Adrenal gland (tissue), 12 donors: ENCODE measurements around the gene BICD1. TPM values are rescaled to one million over a fixed set of nuclear protein-coding genes. Genes with fewer than 3 reads are reported as not detected.

Source experiments
- DNase-seq, 7 donors: peaks; one replicate each; pipeline ENCODE4 v3.0.0-alpha.2; 2019 to 2020
- H3K27ac ChIP-seq, 5 donors: fragments of 200-600 bp; sonication (generic) in 4 of 5; 1 replicate in 3 of 5; 2 replicates in 2 of 5; pipeline versions ENCODE4 v1.5.1 to v1.8.0; 2016 to 2020; ENCODE audit warnings: mild to moderate bottlenecking in 1 of 5
- H3K27me3 ChIP-seq: fragments of 200-600 bp; 2 replicates; pipeline ENCODE4 v1.8.0; 2021
- H3K36me3 ChIP-seq, 2 donors: fragments of 200-600 bp; replicated peaks in 1 of 2; 1 replicate in 1 of 2; 2 replicates in 1 of 2; pipeline versions ENCODE4 v1.5.1 to v1.8.0; 2018 to 2022
- H3K4me1 ChIP-seq, 2 donors: fragments of 200-600 bp; replicated peaks in 1 of 2; 1 replicate in 1 of 2; 2 replicates in 1 of 2; pipeline versions ENCODE4 v1.5.1 to v1.8.0; 2018 to 2021
- H3K4me3 ChIP-seq, 4 donors: fragments of 200-600 bp; sonication (generic) in 3 of 4; one replicate each; pipeline ENCODE4 v1.5.1; 2016 to 2018
- H3K9me3 ChIP-seq, 3 donors: fragments of 200-600 bp; sonication (generic) in 1 of 3; replicated peaks in 1 of 3; 1 replicate in 2 of 3; 2 replicates in 1 of 3; pipeline versions ENCODE4 v1.5.1 to v1.8.0; 2016 to 2021
- CTCF ChIP-seq, 6 experiments: fragments of 450-650 bp in 4 of 6; fragments of 200-600 bp in 2 of 6; sonication (generic) in 1 of 6; IDR thresholded peaks; 1 replicate in 5 of 6; 2 replicates in 1 of 6; pipeline versions ENCODE4 v1.5.1 to v1.8.0; 2016 to 2021; ENCODE audit warnings: antibody characterized with exemption in 6 of 6, mild to moderate bottlenecking in 2 of 6, moderate library complexity in 1 of 6
- POLR2A ChIP-seq, 2 donors: fragments of 450-650 bp; IDR thresholded peaks; one replicate each; pipeline ENCODE4 v1.6.1; 2017; ENCODE audit warnings: antibody characterized with exemption in 2 of 2, mild to moderate bottlenecking in 2 of 2, moderate library complexity in 1 of 2
- WGBS, 4 donors: extraction: QIAGEN DNeasy Blood & Tissue Kit in 2 of 4; methylation state at CpG; one replicate each; pipeline versions ENCODE4 v1.1.5 to v1.1.7; 2013 to 2017; 5-methylcytosine and 5-hydroxymethylcytosine counted together
- intact Hi-C, 2 donors: fragments of 100-400 bp; cut with DNase I; formaldehyde crosslinking; loops; one replicate each; pipeline versions ENCODE4 v1.14.1 to v1.15.0; 2022 to 2023
- polyA plus RNA-seq, 3 donors: library from polyadenylated mRNA; stranded (reverse); fragments of 200-250 nt in 2 of 3; fragments of 350-450 nt in 1 of 3; fragmentation: Illumina TruSeq in 1 of 3; extraction: RNeasy Lipid Tissue Mini Kit (QIAGEN cat#74804) in 1 of 3; gene quantifications; one replicate each; pipeline ENCODE4 v1.2.3, GENCODE V29; 2013 to 2014
- total RNA-seq, 9 donors: library from RNA; depleted of rRNA in 4 of 9; stranded (reverse); fragments of >200 nt in 4 of 9; fragments of 120-200 nt in 1 of 9; fragmentation: NEBNext Ultra II Directional in 1 of 9; extraction: Animal tissue kit (Norgen Biotek cat#: 25700) in 1 of 9; gene quantifications; one replicate each; pipeline versions ENCODE4 v1.1.0 to v1.2.4, GENCODE V29; 2013 to 2023
- donor health status: healthy with polysubstance abuse.
- donor health status: Bipolar disorder and iron deficiency.
- donor health status: DM: yes; HTN: yes; CAD: no.
- donor health status: DM: no; HTN: no; CAD: no.
- donor health status: DM: no; HTN: no; CAD: no.
- donor health status: DM: yes; HTN: yes; CAD: no.

Gene BICD1
- total and polyA plus RNA-seq, 12 donors, result 2.9 to 18.2 (median 9.4) TPM

GRCh38 chr12:32284561-32284960 is 177.9 kb downstream of the BICD1 start:
- no peaks in the 10 kb centered on the region for H3K4me1 ChIP-seq
- no peak overlapping the region for H3K27ac ChIP-seq
- H3K36me3 ChIP-seq, result no peaks in the 10 kb centered on the region
- no peak for TF ChIP-seq POLR2A (IDR thresholded peaks at IDR 0.05)
- TF ChIP-seq CTCF (IDR thresholded peaks at IDR 0.05), result no peak
- H3K27me3 ChIP-seq, result no peaks in the 10 kb centered on the region
- no peak for DNase-seq
- H3K4me3 ChIP-seq, result no peak overlapping the region
- intact Hi-C loops, result no loop called here
- WGBS, 4 donors, result 89 to 92% (median 89%) methylated on average over 9 of the region's 9 CpGs
- no peaks in the 10 kb centered on the region for H3K9me3 ChIP-seq

GRCh38 chr12:32285021-32285420 is 178.4 kb downstream of the BICD1 start:
- intact Hi-C loops, result no loop called here
- no peaks in the 10 kb centered on the region for H3K36me3 ChIP-seq
- 39 to 68% (median 47%) methylated on average over 2 of the region's 2 CpGs for WGBS, 4 donors

GRCh38 chr12:32285489-32285888 is 178.8 kb downstream of the BICD1 start:
- intact Hi-C loops, result no loop called here
- no peak overlapping the region for H3K27ac ChIP-seq
- no peak for TF ChIP-seq CTCF (IDR thresholded peaks at IDR 0.05)
- no peak for TF ChIP-seq POLR2A (IDR thresholded peaks at IDR 0.05)
- H3K4me1 ChIP-seq, result no peaks in the 10 kb centered on the region
- no peaks in the 10 kb centered on the region for H3K27me3 ChIP-seq
- H3K9me3 ChIP-seq, result no peaks in the 10 kb centered on the region
- no peak overlapping the region for H3K4me3 ChIP-seq
- H3K36me3 ChIP-seq, result no peaks in the 10 kb centered on the region
- no peak for DNase-seq
- 50 to 76% (median 67%) methylated on average over 2 of the region's 2 CpGs for WGBS, 4 donors

More at GRCh38 chr12:32285021-32285420, 178.4 kb downstream of the BICD1 start:
- H3K27me3 ChIP-seq, result no peaks in the 10 kb centered on the region
- no peak for TF ChIP-seq POLR2A (IDR thresholded peaks at IDR 0.05)
- no peak for TF ChIP-seq CTCF (IDR thresholded peaks at IDR 0.05)
- H3K4me3 ChIP-seq, result no peak overlapping the region
- no peaks in the 10 kb centered on the region for H3K4me1 ChIP-seq
- H3K27ac ChIP-seq, result no peak overlapping the region
- DNase-seq, result no peak
- no peaks in the 10 kb centered on the region for H3K9me3 ChIP-seq

- no peak for TF ChIP-seq CTCF (IDR thresholded peaks at IDR 0.05)
- no peak for TF ChIP-seq POLR2A (IDR thresholded peaks at IDR 0.05)
- intact Hi-C loops, result no loop called here
- no peaks in the 10 kb centered on the region for H3K36me3 ChIP-seq
- H3K9me3 ChIP-seq, result no peaks in the 10 kb centered on the region
- no peaks in the 10 kb centered on the region for H3K27me3 ChIP-seq
- no peak overlapping the region for H3K4me3 ChIP-seq
- no peaks in the 10 kb centered on the region for H3K4me1 ChIP-seq
- H3K27ac ChIP-seq, result no peak overlapping the region
- no peak for DNase-seq
Measured at GRCh38 chr12:32290411-32290810, 183.8 kb downstream of the BICD1 start.
